Measurements from ENCODE around the gene RPS6KA5.
A peak's percentile ranks its signal among the peaks of the same experiment; 100 is the strongest.
"Not testable (repeated sequence)": the region's sequence is repeated elsewhere in the genome, so short reads cannot be mapped to it uniquely, and the experiment has no call there.

Gene RPS6KA5

DNA sequence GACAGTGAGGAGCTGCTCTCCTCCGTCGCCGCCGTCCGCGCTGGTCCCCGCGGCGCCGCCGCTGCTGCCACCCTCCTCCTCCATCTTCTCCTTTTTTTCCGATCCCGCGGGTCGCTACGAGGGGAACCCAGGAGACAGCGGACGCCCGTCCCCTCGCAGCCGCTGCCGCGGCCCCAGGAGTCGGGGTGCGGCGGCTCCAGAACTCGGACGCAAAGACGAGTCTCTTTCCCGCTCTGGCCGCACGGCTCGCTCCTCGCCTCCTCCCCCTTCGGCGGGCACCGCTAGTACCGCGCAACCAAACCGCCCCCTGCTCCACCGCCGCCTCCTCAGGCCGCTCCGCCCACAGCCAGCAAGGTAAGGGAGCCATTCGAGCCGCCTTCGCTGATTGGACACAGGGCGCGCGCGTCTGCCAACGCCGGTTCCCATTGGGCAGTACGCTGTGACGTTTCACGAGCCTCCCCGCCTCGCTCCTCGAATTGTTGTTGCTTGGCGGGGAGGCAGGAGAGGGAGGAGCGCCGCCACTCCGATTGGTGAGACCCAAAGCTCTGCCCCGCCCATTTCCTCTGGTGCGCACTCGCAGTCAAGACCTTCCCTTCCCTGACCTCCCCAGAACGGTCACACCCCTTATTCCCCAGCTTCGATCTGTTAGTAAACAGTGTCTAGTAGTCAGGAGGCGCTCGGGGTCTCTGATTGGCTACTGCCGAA is at the start of gene RPS6KA5:
TSS of gene RPS6KA5 (minus strand) at position 291 of the 705 bp plus-strand sequence. CDS start at position 84, 207 bp downstream.
- peak; percentile 100 for DNase-seq

DNA sequence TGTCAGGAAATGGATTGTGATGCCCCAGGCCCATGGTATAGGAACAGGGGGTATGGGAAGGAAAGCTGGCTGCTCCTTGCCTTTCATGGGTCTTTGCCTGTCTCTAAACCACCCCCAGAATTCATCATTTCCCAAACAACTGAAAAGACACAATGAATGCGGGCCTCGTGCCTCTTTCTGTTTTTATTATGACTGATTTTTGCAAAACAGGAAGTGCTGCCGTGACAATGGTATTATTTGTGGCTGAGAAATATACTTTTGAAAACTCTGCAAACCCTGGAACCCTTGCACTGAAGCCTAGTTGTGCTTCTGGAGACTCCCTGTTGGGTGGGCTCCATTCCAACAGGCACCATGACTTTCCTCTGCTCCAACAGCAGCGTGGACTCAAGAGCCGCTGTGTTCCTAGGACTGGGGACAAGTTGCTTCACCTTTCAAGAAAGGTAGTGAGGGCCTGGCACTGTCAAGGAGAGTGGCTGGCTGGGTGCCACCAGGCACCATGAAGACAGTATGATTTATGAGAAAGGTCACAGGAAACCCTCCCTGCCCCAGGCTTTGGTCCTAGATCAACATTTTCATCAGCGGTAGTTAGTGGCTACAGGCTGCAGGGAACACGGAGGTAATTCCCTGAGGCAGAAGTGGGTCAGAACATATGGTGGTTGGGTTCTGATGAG is 48.6 kb upstream of the RPS6KA5 start:
- DNase-seq: no peak

DNA sequence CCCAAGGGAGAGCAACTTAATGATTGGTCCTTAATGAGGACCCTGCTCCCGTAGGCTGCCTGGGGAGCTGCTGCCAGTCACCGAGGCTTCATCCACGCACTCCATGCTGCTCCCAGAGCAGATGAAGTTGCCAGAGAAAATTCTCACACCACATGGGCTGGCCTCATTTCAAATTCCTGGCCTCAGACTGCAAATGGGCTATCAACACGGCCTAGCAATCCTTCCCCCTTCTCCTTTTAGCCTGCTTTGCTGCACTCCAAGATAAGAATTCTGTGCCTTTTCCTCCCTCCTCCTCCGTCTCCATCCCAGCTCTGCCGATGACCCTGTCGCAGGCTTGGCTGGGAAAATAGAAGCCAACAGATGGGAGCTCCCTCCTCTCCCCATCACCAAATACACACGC is 42.7 kb upstream of the RPS6KA5 start:
- no peak for DNase-seq

DNA sequence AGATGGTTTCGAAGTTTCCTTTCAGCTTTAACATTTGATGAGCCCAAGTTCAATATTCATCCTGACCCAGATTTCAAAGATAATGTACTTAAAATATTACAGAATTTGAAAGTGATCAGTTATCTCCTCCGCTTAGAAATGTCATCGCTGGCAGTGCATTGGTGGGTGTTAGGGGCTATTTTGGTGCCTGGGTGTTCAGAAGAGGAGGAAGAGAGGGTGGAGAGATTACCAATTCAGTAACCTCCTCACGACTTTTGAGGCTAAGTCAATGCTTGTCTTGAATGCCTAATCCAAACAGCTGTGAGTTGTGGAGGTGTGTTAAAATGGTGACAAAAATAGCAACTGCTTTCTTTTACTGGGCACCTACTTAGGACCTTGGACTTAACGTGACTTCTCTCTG is 39.7 kb upstream of the RPS6KA5 start:
- no peak for DNase-seq

DNA sequence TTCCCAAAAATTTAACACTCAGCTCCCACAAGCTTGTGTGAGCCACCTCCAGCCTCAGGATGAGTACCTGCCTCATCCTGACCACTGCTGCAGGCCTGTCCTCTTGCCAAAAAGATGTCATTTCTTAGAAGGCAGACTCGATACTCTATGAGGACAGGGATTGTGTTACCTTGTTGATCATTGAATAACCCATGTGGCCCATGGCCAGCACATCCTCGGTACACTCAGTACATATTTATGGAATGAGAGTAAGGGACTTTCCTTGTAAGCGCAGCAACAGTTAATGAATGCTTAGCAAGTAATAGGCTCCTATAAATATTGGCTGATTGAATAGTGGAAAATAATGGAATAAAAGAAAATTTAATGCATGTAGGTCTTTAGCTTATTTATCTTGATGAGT is 38.1 kb upstream of the RPS6KA5 start:
- no peak for DNase-seq

DNA sequence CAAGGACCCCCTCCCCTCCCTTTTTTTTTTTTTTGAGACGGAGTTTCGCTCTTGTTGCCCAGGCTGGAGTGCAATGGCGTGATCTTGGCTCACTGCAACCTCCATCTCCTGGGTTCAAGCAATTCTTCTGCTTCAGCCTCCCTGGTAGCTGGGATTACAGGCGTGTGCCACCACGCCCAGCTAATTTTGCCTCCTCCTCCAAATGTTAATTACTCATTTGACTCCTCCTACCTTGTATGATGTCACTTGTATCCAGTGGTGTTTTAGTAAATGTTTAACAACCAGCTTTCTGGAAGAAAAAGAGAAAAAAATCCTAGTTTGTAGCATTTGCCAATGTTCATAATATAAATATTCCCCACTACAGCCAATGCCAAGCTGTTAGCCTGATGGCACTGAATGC is 37.2 kb upstream of the RPS6KA5 start:
- not testable (repeated sequence) for DNase-seq

DNA sequence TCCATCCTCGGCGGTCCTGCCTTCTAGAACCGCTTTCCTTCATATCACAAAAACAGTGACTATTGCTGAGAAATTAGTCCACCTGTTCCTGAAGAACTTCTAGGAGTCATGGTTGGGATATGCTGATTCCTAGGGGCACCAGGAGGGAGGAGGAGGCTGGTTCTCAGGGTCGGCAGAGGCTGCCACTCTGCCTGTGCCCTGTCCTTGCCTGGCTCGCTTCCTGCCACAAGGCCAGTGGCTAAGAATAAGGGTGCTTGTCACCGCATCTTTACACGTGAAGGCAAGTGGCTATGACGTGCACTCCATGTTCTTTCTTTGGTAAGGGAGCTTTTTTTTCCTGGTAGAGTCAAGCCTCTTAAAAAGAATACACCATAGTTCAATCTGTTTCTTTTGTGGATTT is 34.7 kb upstream of the RPS6KA5 start:
- no peak for DNase-seq

DNA sequence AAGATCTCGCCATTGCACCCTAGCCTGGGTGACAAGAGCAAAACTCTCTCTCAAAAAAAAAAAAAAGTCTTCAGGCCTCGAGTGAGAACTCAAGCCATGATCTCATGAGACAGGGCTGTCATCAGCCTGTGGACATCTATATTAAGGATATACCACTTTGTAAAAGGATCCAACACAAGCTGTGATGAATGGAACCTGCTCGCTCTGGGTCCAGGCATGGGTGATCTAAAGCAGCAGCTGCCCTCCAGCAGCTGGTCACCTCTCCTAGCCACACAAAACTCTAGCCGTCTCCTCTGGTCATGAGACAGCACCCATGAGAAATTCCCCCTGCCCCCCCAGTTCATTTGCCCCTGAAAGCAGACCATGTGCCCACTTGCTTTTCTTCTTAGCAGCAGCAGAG is 34.3 kb upstream of the RPS6KA5 start:
- DNase-seq: no peak

DNA sequence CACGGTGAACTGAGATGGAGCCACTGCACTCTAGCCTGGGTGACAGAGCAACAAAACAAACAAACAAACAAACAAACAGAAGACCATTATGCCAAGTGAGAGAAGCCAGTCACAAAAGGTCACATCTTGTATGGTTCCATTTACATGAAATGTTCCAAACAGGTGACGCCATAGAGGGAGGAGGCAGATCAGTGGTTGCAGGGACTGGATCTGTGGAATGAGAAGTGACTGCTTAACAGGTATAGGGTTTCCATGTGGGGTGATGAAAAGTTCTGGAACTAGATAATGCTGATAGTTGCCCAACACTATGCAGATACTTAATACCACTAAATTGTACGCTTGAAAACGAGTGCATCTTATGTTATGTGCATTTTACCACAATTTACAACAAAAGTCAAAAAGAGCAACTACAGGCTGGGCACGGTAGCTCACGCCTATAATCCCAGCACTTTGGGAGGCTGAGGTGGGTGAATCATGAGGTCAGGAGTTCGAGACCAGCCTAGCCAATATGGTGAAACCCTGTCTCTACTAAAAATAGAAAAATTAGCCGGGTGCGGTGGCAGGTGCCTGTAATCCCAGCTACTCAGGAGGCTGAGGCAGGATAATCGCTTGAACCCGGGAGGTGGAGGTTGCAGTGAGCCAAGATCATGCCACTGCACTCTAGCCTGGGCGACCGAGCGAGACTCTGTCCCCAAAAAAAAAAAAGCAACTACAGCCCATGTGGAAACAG is 33.5 kb upstream of the RPS6KA5 start:
- DNase-seq: not testable (repeated sequence)

DNA sequence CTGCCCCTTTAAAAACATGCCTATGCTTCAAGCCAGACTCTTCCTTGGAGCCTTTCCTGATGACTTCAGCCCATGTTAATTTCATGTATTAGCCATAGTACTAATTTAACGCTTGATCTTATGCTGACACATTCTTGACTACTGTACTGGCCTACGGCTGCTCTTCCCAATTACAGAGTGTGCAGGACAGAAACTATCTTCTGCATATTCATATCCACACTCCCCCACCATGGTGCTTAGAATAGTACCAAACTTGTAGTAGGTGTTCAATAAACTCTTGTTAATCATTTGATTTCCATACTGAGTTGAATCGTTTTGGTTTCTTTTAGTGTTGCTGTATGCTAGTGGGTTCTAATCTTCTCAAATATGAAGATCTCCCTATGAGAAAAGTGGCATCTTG is 31.6 kb upstream of the RPS6KA5 start:
- no peak for DNase-seq

DNA sequence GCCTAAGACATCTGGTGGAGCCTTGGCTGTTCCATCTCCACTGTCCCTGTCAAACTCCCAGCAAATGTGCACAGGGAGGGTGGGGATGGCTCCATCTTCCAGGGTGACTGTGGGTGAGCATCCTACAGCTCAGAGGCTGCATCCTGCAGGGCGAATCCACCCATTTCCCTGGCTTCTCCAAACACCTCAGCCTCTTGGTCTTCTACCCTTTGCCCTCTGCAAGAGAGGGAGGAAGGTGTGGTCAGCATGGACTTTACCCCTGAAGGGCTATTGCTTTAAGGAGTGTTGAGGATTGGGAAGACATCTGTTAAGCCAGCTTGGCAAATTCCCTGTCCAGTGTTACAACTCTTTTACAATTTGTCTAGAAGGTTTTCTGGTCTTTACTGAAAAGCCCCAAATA is 30.3 kb upstream of the RPS6KA5 start:
- no peak for DNase-seq

DNA sequence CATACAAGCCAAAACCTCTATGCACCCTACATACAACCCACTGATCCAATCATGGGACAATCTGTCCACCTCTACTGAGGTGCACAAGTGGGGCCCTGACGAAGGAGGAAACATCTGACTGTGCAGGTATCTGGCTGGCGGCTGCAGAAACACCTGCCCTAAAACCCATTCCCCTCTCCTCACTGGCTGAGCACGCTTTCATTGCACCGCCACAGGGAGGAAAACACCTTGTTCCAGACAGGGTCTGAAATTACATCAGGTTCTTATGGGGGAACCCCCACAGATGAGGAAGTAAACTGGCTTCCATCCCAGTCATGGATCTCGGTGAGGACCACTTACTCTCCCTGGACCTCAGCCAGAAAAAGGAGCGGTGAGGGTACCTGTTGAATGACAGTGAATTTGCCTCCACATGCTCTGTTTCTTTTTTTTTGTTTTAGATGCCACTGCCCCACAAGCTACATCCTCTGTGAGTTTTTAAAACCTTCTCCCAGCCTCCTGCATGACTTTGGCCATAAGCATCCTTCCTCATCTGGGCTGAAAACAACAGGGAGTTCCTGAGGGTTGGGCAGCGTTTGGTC is 29.6 kb upstream of the RPS6KA5 start:
- DNase-seq: no peak

DNA sequence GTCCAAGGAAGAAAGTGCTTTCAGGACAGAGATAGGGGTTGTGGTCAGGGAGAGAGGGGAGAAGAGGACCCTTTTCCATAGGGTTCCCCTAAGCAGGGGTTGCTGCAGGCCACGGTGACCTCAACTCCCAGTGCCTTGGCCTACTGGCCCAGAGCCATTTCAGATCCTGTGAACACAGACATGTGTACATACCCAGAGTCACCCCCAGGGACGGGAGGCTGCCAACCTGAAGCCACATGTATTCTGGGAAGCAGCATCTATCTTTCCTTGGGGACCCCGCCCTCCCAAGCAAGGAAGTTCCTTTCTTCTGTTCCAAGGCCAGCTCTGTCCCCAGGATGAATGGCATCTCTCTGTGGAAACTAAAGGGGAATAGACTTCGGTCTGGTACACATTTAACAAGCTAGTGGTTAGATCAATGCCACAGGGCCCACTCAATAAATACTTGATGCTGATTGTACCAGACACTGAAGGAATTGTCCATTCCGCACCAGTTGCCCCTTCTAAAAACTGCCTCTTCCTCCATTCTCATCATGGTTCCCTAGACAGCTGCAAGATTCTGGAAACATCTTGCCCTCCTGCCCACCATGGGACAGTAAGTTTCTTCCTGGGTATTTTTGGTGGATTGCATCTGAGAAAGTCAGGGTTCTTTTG is 28.3 kb upstream of the RPS6KA5 start:
- no peak for DNase-seq

DNA sequence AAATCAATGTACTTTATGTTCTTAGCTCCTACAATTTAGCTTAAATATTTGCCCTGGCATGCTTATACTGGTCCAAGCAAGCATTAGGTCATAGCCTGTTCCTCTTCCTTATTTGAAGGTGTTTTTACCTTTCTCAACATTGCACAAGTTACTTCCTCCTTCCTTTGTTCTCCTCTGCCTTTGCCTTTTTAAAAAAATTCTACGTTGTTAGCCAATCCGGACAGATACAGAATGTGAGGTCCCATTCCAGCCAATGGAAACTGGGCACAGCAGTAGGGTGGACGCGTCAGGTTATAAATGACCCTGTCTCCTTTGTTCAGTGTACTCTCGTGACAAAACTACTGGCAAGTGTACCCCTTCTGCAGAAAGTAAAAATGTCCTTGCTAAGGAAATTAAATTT is 27.0 kb upstream of the RPS6KA5 start:
- DNase-seq: not testable (repeated sequence)

DNA sequence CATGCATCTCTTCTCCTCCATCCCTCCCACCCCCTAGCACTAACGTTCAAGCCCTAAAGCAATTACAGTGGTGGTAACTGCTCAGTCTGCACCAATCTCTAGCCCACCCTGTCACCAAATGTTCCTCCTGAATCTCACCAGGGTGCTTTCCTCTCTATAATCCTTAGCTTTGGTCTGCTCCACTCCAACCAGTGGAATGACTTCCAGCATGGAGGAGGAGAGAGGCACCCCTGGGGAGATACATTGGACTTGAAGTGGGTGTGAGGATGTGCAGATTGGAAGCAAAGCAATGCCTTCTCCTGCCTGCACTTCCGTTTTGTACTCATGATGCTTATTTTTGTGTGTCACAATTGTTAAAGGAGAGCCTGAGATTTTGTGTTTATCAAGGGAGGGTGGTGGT is 24.1 kb upstream of the RPS6KA5 start:
- DNase-seq: no peak

DNA sequence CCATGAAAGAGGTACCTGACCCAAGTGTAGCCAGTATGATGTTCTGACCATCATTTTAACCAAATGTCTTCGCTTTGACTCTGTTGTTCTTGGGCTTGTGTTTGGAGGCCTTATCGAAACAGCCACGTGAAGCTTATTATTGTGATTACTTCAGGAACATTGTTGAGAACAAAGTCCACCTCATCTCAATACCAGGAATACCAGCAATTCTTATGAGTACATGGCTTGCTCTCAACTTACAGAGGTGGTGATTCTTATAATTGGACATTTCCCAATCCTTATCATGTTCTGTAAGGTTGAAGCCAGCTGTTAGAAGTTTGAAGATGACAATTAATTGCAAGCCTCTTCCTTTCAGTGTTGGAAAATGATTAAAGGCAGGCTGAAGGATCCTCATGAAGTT is 21.8 kb upstream of the RPS6KA5 start:
- DNase-seq: no peak

DNA sequence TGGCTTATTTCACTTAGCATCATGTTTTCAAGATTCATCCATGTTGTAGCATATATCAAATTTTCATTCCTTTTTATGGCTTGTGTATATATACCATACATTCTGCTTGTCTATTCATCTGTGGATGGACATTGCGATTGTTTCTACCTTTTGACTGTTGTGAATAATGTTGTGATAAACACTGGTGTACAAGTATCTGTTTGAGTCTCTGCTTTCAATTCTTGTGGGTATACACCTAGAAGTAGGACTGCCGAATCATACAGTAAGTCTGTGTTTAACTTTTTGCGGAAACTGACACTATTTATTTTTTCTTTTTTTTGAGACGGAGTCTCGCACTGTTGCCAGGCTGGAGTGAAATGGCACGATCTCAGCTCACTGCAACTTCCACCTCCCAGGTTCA is 19.6 kb upstream of the RPS6KA5 start:
- DNase-seq: no peak

DNA sequence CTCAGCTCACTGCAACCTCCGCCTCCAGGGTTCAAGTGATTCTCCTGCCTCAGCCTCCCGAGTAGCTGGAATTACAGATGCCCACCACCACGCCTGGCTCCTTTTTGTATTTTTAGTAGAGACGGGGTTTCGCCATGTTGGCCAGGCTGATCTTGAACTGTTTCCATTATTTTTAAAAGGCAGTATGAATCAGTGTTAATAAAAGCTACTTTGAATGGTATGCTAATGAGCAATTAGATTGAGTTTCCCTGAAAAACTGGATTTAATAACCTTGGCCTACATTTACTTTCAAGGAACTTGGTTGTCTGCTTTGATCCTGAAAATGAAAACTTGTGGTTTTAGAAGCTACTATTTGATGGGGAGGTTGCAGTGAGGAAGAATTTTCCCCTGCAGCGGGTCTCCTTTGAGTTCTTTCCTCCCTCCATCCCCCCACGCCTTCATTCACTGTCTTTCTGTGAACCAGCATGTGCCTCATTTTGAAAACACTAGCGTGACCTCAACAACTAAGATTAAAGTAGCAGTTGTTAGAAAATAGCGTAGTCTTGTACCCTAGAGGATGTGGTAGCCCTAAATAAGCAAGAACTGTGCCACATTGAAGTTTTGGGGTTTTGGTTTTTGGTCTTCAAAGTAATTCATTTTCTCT is 17.8 kb upstream of the RPS6KA5 start:
- DNase-seq: peak; percentile 15

DNA sequence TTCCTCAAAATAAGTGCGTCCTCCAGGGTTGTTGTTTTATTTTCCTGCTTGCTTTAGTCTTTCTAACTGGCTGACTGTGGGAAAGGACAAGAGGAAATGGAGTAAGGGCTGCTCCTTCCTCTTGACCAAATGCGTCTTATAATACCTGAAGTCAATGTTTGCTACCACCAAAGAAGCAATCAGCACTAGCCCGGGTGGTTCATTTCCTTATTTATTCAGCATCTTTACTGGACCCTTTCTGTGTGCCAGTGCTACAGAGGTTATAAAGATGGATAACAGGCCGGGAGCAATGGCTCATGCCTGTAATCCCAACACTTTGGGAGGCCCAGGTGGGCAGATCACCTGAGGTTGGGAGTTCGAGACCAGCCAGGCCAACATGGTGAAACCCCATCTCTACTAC is 15.1 kb upstream of the RPS6KA5 start:
- DNase-seq: no peak

DNA sequence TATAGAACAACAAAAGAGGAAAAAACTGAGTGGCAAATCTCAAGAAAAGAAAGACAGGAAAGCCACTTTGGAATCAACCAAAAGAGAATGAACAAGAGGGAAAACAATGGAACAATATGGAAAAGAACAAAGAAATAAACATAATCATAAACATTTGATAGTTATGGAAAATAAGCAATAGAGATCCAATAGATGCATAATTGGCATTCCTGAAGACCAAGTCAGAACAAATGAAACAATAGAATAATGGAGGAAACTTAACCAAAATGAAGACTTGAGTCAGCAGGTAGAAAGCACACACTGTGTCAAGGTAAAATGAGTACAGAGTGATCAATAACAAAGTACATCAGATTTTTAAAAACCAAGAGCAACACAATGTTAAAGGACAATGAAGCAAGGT is 10.1 kb upstream of the RPS6KA5 start:
- DNase-seq: no peak

DNA sequence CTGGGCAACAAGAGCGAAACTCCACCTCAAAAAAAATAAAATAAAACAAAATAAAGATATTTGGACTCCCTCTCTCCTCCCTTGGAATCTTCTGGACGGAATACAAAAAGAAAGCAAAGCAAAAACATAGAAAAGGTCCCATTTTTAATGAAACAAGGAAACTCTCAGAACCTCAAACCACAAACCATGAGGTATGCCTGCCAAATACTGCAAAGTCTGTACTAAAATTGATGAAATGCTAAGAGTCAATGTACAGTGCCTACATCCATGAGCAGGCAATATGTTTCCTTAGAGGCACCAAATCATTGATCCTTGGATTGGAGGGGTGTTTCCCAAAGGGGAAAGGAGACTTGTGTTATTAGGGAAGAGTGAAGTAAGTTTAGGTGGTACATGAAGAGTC is 8.2 kb upstream of the RPS6KA5 start:
- DNase-seq: no peak

DNA sequence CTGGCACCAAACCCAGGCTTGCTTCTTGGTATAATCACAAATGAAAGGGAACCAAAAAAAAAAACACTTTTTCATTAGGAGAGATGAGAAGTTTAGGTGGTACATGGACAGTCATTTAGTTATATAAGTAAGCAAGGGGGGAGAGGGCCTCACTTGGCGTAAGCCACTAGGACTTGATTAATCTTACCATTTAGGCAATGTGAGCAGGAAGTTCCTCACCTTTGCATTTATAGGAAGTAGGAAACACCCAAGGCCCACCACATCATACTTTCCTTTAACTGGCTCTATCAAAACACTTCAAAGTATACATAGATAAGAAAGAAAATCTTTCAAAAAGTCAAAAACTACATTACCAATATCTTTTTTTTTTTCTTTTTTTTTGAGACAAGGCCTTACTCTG is 6.7 kb upstream of the RPS6KA5 start:
- DNase-seq: no peak

DNA sequence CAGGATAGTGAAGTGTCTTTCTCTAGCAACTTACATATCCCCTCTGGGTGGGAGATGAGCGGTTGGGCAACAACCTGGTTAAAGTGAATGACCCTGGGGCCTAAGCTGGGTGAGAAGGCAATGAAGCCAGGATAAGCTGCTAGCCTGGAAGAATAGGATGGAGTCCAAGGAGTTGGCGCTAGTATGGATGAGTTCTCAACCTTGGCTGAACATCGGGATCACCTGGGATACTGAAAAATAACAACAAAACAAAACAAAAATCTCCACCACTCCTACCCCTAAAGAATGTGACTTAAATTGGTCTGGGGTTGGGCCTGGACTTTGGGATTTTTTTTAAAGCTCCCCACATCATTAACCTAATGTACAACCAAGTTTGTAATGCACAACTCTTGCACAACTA is 4.8 kb upstream of the RPS6KA5 start:
- DNase-seq: no peak

Data from NK-92 treated with Interleukin-12 subunit alpha and Interleukin-12 subunit beta, amount 100 ng/mL, for 24 hours (cell line).